Uterus (tissue), 2 donors: ENCODE measurements around the gene PKNOX2.

Source experiments
- POLR2A ChIP-seq, 2 donors: fragments of 450-650 bp; IDR thresholded peaks; one replicate each; pipeline ENCODE4 v1.6.1; 2016; ENCODE audit warnings: antibody characterized with exemption in 2 of 2, mild to moderate bottlenecking in 1 of 2, moderate library complexity in 1 of 2
- TF ChIP-seq, protein P1 (sequence below), 4 experiments: fragments of 200-600 bp in 2 of 4; fragments of 450-650 bp in 2 of 4; sonication (generic) in 2 of 4; IDR thresholded peaks; one replicate each; pipeline ENCODE4 v1.5.1; 2016 to 2019; ENCODE audit warnings: antibody characterized with exemption in 4 of 4, mild to moderate bottlenecking in 2 of 4, moderate library complexity in 1 of 4

DNA sequence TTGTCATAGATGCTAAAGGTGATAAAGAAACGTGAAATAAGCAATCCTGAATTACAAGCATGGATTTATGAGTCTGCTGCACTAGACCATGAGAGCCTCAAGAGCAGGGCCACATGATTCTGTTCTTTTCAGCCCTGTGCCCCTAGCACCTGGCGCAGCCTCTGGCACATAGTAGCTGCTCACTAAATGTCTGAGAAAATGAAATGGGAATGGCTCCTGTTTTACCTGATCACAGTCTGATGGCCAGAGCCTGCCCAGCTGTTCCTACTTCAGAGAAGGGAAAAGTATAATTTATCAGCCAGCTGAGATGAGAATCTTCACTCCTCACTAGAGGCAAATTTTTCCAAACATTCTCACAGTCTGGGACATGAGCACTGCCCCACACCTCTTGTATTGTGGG is 10.7 kb upstream of the PKNOX2 start:
- TF ChIP-seq, protein P1, sequence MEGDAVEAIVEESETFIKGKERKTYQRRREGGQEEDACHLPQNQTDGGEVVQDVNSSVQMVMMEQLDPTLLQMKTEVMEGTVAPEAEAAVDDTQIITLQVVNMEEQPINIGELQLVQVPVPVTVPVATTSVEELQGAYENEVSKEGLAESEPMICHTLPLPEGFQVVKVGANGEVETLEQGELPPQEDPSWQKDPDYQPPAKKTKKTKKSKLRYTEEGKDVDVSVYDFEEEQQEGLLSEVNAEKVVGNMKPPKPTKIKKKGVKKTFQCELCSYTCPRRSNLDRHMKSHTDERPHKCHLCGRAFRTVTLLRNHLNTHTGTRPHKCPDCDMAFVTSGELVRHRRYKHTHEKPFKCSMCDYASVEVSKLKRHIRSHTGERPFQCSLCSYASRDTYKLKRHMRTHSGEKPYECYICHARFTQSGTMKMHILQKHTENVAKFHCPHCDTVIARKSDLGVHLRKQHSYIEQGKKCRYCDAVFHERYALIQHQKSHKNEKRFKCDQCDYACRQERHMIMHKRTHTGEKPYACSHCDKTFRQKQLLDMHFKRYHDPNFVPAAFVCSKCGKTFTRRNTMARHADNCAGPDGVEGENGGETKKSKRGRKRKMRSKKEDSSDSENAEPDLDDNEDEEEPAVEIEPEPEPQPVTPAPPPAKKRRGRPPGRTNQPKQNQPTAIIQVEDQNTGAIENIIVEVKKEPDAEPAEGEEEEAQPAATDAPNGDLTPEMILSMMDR (IDR thresholded peaks at IDR 0.05), result no peak
- TF ChIP-seq POLR2A (IDR thresholded peaks at IDR 0.05), result no peak
